GM12891 (cell line): ENCODE measurements around the gene ZNF425.

Experiments used
- PAX5 ChIP-seq: IDR thresholded peaks from 2 replicates; pipeline ENCODE4 v1.6.1; 2011; ENCODE audit warnings: low read length, moderate library complexity, mild to moderate bottlenecking; ENCODE audit not compliant: insufficient read depth, severe bottlenecking
- POLR2A ChIP-seq: IDR thresholded peaks from 2 replicates; pipeline ENCODE4 v1.6.1; 2011; ENCODE audit warnings: low read depth, low read length, control low read depth
- POLR2AphosphoS5 ChIP-seq: IDR thresholded peaks from 2 replicates; pipeline ENCODE4 v1.6.1; 2011; ENCODE audit warnings: low read depth, low read length, control low read depth
- SPI1 ChIP-seq: IDR thresholded peaks from 2 replicates; pipeline ENCODE4 v1.6.1; 2011; ENCODE audit warnings: low read depth, low read length, control low read depth
- TAF1 ChIP-seq: IDR thresholded peaks from 2 replicates; pipeline ENCODE4 v1.6.1; 2011; ENCODE audit warnings: low read depth, low read length, control low read depth

DNA sequence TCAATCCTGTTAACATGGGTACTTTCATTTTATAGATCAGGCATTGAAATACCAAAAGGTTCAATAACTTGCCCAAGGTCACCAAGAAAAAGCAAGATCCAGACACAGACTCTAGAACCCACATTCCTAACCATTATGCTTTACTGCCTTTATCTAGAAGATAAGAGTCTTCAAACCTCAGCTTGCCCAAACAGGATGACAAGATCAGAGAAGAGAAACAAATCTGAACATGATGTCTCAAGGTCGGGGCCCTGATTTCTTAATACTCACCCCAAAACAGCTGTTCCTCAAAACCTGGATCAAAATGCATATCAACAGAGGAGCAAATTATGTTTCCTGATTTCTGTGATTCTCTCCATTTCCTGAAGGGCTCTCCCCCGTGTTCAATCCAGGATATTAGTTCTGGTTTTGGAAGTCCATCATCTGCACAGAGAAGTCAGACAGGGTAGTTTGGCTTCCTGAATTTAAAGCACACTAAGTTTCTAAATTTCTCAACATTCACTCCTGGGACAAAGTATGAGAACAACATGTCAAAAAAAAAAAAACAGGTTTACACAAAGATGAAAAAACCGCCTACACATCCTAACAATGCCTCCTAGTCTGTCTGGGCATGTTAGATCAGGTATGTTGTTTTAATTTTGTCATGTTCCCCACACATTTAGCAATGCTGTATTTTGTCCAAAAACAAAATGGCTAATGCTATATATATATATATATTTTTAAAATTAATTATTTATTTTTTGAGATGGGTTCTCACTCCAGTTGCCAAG, 51.8 kb downstream of the ZNF425 start:
- TF ChIP-seq POLR2AphosphoS5, result no peak
- no peak for TF ChIP-seq POLR2A
- TF ChIP-seq TAF1, result no peak
- no peak for TF ChIP-seq PAX5
- no peak for TF ChIP-seq SPI1
